Activated CD8-positive, alpha-beta memory T cell treated with anti-CD3 and anti-CD28 coated beads for 4 hours (primary cell): Measurements from ENCODE around the gene DCAF15.

Experiments used
- DNase-seq, 2 donors: peaks; one replicate each; pipeline ENCODE4 v3.0.0-alpha.2; 2020; ENCODE audit warnings: low read depth in 2 of 2

The DCAF15 gene

GRCh38 chr19:13930402-13930801 lies 21.9 kb upstream of the DCAF15 start:
- no peak for DNase-seq

- DNase-seq, result no peak
Measured at GRCh38 chr19:13931391-13932148, 20.7 kb upstream of the DCAF15 start.

DNA sequence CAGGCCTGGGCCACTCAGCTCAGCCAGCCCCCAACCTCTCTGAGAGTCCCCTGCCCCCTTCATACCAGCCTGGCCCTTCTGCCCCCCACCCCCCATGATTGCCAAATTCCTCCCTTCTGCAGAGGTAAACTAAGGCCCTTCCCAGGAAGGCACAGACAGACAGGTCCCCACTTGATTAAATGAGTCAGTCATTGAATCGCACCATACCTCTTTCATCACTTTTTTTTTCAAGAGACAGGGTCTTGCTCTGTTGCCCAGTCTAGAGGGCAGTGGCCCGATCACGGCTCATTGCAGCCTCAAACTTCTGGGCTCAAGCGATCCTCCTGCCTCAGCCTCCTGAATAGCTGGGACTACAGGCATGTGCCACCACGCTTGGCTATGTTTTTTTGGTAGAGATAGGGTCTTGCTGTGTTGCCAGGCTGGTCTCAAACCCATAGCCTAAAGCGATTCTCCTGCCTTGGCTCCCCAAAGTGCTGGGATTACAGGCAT lies 20.1 kb upstream of the DCAF15 start:
- DNase-seq, result no peak

DNA sequence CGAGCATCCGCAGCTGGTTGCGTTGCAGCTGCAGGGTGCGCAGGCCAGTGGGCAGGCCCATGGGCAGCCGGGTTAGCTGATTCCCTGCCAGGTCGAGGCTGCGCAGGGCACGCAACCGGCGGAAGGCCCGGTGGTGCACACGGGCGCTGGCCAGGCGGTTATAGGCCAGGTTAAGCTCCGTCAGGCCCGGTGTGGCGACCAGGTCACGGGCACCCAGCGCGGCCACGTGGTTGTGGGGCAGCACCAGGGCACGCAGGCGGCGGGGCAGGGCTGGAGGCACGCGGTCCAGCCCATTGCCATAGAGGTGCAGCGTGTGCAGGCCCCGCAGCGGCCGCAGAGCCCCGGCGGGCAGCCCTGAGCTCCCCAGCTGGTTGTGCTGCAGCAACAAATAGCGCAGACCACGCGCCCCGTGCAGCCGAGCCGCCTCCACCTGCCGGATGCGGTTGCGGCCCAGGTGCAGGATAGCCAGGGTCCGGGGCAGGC lies 19.4 kb upstream of the DCAF15 start:
- DNase-seq, result no peak

DNA sequence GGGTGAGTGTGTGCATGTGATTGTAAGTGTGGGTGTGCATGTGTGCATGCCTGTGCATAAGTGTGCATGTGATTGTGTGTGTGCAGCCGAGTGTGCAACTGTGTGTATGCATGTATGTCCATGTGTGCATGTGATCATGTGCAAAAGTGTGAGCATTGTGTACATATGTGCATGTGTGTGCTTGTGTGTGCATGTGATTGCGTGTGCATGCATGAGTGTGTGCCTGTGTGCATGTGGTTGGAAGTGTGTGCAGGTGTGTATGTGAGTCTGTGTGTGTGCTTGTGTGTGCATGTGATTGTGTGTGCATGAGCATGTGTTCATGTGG lies 17.6 kb upstream of the DCAF15 start:
- no peak for DNase-seq

- no peak for DNase-seq
Measured at GRCh38 chr19:13935765-13936510, 16.4 kb upstream of the DCAF15 start.

GRCh38 chr19:13937479-13938300 lies 14.6 kb upstream of the DCAF15 start:
- DNase-seq, result no peak

DNA sequence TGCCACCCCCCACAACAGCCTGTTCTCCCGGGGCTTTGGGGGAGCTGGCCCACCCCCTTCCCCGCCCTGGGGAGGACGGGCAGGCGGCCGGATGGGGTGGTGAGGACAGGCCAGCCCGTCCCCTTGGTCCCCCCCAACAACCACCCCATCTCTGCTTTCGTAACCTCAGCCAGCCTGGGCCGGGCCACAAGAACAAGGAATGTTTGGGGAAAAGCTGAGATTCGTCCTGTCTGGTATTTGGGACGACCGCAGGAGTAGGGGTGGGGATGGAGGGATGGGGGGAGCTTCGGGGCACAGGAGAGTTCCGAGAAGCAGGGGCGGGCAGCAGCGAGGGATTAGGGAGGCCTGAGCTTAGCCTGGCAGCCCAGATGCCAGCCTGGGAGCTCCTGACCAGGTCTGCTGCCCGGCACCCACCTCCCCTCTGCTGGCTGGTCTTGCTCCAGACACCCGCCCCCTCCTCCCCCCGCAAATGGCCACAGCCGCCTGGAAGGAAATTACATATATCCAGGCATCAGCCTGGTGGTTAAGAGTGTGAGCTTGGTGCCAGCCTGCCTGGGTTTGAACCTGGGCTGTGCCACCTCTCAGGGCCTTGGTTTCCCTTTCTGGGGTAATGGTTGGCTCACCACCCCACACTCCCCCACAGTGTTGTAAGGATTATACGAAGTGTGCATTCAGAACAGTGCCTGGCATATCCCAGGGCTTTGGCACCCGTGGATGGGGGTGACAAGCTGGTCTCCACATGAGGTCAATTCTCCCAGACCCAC lies 13.8 kb upstream of the DCAF15 start, which contains the start of gene PODNL1:
TSS of gene PODNL1 (minus strand) at position 117 of the 764 bp plus-strand sequence. CDS start 236 bp downstream, outside the sequence.
- DNase-seq, result no peak

DNA sequence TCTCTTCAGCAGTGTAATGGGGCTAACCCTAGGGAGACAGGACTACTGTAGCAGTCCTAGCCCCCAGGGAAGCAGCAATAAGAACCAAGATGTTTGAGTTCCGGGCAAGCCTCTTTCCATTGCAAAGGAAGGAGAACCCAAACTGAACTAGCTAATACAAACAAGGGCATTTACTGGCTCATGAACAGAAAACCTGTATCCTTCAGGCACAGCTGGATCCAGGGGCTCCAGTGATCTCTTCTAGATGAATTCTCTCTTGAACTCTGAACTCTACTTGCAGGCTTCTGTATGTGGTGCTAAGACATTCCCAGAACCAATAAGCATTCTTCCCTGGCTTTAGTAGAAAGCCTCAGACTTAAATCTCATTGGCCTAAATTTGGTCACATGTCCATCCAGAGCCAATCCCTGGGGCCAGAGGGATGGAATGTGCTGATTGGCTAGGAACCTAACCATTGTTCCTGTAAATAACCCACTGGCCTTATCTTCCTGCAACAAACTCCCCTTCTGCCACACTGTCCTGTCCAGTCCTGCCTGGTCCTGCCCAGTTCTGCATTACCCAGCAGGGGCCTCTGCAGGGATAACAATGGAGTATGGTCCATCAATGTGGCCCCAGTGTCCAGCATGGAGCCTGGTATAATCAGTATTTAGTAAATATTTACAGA lies 10.2 kb upstream of the DCAF15 start:
- DNase-seq, result no peak

DNA sequence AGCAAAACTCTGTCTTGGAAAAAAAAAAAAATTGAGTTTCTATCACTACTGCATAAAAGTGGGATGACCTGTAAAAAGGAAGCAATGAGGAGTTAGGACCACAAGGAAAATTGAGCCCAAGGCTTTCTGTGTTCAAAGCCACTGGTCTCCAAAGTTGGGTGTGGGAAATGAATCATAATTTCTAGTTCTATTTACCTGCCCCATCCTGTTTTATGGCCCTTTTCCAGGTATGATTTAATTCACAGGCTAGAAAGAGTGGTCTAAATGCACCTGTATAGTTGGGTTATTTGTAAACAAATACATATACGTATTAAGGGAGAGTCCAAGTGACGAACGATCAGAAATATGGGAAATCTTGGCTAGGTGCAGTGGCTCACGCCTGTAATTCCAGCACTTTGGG lies 5.9 kb upstream of the DCAF15 start:
- DNase-seq, result no peak

- no peak for DNase-seq
Measured at GRCh38 chr19:13951043-13951442, 1.3 kb upstream of the DCAF15 start.

DNA sequence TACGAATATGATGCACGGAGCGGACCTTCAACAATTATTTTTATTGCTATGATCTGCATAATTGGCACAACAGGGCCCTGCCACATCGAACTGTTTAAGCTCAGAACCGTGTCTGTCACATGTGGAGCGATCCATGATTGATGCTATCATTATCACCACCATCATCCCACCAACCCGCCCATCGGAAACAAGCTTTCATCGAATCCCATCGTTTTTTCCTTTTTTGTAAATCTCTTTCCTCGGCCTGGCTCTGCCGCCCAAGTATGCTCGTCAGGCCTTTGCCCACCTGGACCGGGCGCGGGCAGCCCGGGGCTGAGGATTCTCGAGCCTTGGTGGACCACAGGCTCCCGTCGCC lies 533 bp upstream of the DCAF15 start:
- no peak for DNase-seq

GRCh38 chr19:13952931-13953531 lies 722 bp downstream of the DCAF15 start:
- DNase-seq, result no peak

- no peak for DNase-seq
Measured at GRCh38 chr19:13954185-13954584, 1.9 kb downstream of the DCAF15 start.

DNA sequence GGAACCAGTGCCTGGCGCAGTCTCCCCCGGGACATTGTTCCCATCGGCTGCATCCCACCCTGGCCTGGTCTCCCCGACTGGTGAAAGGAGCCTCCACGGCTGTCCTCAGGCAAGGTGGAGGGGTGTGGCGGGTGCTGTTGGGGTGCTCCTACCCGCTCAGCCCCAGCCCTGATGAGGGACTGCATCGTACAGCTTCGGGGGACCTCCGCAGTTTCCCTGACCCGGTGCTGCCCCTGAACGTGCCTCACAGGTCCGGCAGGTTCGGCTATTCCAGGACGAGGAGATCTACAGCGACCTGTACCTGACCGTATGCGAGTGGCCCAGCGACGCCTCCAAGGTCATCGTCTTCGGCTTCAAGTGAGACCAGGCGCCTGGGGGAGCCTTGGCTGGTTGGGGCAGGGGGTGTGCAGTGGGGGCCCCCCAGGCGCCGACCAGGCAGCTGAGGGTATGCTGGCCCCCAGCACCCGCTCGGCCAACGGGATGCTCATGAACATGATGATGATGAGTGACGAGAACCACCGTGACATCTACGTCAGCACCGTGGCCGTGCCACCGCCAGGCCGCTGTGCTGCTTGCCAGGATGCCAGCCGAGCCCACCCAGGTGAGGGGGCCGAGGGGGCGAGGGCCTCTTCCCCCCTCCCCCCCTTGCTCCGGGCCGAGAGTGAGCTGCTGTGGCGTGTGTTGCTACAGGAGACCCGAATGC lies 3.5 kb downstream of the DCAF15 start:
- no peak for DNase-seq

DNA sequence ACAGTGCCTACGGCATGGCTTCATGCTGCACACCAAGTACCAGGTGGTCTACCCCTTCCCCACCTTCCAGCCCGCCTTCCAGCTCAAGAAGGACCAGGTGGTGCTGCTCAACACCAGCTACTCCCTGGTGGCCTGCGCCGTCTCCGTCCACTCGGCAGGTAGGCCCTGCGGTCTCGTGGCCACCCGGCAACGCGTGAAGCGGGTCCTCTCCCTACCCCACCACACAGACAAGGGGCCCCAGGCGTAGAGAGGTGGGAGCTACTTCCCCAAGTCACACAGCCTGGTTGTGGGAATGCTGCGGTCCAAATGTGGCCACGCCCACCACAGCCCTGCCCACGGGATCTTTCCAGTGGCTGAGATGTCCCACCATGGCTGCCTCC lies 4.0 kb downstream of the DCAF15 start:
- DNase-seq, result no peak

DNA sequence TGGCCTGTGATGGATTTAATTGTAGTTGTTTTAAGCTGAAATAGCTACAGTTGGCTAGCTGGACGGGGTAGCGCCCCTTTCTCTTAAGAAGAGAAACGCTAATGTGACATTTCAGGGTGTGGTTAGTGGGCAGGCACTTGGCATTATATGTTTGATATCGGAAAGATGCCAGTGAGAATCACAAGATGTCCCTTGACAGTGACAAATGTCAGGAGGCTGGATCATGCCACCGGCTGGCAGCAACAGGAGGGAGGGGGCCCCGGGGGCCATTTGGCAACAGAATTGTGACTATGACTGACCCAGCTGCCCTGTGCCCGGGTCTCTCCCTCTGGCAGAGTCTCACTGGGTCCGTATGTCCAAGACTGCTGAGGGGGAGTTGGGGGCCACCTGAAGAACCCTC lies 4.7 kb downstream of the DCAF15 start:
- DNase-seq, result no peak

GRCh38 chr19:13958043-13958442 lies 5.7 kb downstream of the DCAF15 start:
- DNase-seq, result no peak

- DNase-seq, result no peak
Measured at GRCh38 chr19:13959141-13959961, 7.0 kb downstream of the DCAF15 start.
